LNCAP (cell line): ENCODE measurements around the gene PHKG2.

Experiments
- CTCF ChIP-seq: fragments of 450-650 bp; IDR thresholded peaks from 2 replicates; pipeline ENCODE4 v1.5.1; 2017; ENCODE audit warnings: mild to moderate bottlenecking

Gene PHKG2

DNA sequence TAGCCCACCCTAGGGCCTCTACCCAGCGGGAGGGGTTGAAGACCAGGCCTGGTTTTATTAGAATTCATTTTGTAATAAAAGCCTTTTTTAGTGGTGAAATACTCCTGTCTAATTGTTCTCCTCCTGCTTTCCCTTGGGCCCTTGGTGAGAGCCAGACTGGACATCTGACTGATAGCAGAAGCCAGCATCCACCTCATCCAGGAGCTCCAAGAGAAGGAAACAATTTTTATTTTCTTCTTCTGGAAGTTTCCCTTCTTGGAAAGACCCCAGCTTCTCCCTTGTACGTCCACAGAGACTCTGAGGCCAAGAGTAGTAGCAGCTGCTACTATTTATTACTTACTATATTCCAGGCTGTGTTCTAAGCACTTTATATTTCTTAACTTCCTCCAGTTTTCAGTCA is 4.0 kb upstream of the PHKG2 start:
- TF ChIP-seq CTCF = no peak

DNA sequence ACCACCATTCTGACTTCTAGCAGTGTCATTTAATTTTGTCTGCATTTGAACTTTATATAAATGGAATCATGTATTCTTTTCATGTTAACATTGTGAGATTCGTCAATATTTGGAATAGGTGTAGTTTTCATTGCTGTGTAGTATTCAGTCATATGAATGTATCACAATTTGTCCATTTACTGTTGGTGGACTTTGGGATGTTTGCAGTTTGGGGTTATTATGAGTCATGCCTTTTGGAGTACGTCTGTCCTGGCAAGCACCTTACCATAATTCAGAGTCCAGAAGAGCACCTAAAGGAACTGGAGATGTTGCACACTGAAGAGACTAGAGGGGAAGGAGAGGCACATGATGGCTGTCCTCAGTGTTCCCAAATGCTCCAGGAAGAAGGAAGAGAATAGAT is 3.1 kb upstream of the PHKG2 start:
- no peak for TF ChIP-seq CTCF

DNA sequence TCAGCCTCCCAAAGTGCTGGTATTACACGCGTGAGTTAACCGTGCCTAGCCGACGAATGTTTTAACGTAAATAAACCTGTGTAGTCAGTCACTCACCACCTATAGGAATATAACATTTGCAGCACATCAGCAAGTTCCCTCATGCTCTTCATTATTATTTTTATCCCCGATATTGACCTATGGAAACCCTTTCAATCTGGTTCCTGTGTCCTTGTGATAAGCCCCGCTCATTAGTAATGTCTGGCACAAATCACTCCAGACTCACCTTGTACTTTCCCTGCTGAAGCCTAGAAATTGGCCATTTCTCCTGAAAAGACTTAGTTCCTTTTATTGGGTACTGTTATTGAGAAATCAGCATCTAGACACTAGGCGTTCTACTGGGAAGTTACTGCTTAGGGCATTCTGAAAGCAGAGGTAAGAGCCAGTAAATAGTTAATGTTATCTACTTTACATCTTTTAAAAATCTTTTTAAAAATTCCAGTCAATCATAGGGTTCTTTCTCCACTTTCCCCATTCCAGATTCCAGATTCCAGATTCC is 1.5 kb upstream of the PHKG2 start:
- TF ChIP-seq CTCF = no peak

- no peak for TF ChIP-seq CTCF
Observed at GRCh38 chr16:30747331-30747730, 894 bp upstream of the PHKG2 start.

GRCh38 chr16:30748634-30749445 is 615 bp downstream of the PHKG2 start:
- no peak for TF ChIP-seq CTCF

DNA sequence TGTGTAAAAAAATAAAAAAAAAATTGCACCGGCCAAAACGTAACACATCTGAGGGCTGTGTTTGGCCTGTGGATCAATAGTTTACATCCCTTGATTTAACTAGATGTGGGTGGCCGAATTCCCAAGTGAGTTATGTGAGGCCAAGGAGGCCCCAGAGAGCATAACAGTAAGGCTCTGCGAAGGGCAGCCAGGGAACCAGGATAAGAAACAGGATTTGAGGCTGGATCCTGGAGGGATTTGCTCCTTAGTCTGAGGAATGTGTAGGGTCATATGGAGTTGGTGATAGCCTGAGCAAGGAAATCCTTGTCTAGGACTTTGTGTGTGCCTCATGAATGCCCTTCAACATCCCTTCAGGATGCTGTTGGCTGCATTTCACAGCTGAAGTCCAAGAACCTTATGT is 2.0 kb downstream of the PHKG2 start:
- no peak for TF ChIP-seq CTCF

DNA sequence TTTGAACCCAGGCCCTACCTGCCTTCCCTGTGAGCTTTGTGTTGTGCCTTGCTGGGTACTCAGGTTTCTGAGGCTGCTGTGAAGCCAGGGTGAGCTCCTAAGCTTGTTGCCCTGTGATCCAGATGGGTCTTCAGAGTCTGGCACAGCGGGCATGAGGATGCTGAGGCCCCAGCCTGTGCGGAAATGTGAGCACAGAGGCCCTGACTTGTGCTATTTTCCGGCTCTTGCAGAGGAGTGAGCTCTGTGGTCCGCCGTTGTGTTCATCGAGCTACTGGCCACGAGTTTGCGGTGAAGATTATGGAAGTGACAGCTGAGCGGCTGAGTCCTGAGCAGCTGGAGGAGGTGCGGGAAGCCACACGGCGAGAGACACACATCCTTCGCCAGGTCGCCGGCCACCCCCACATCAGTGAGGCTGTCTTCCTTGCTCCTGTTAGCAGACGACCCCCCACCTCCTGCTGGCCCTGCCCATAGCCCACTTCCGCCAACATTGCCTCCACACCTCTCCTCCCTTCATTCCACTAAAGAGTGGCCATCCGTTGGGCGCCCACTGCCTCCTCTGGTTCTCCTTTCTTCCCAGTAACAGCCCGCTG is 2.7 kb downstream of the PHKG2 start:
- TF ChIP-seq CTCF = no peak
